OCI-M2 (cell line): Measurements from ENCODE around the gene SURF6.

Source experiments
- DNase-seq: peaks from one replicate; lab custom pipeline; 2025; ENCODE audit not compliant: unreplicated experiment; lab: John Stamatoyannopoulos, UW

SURF6 gene

GRCh38 chr9:133368249-133368881 lies 32.4 kb upstream of the SURF6 start:
- no peak for DNase-seq

- no peak for DNase-seq
These were observed 31.8 kb upstream of the SURF6 start for GRCh38 chr9:133367778-133368177.

- no peak for DNase-seq
These were observed 31.2 kb upstream of the SURF6 start for GRCh38 chr9:133367221-133367620.

GRCh38 chr9:133366435-133366834 lies 30.4 kb upstream of the SURF6 start:
- no peak for DNase-seq

- DNase-seq, result no peak
These were observed 26.5 kb upstream of the SURF6 start for GRCh38 chr9:133362359-133363044.

GRCh38 chr9:133361507-133362092 lies 25.6 kb upstream of the SURF6 start:
- no peak for DNase-seq

GRCh38 chr9:133360400-133361393 lies 24.7 kb upstream of the SURF6 start:
- no peak for DNase-seq

- no peak for DNase-seq
These were observed 23.6 kb upstream of the SURF6 start for GRCh38 chr9:133359399-133360175.

- no peak for DNase-seq
These were observed 21.7 kb upstream of the SURF6 start for GRCh38 chr9:133357656-133358055.

- no peak for DNase-seq
These were observed 20.6 kb upstream of the SURF6 start, which contains the start of the genes SURF1 and SURF2 for GRCh38 chr9:133356391-133357091. TSS of gene SURF1 (minus strand) at chr9:133356487. CDS start at chr9:133356453, 34 bp downstream. TSS of gene SURF2 (plus strand) at chr9:133356550. CDS start at chr9:133356593, 43 bp downstream.

- DNase-seq, result no peak
These were observed 19.9 kb upstream of the SURF6 start for GRCh38 chr9:133355881-133356357.

GRCh38 chr9:133354766-133355165 lies 18.8 kb upstream of the SURF6 start:
- no peak for DNase-seq

- DNase-seq, result no peak
These were observed 17.6 kb upstream of the SURF6 start for GRCh38 chr9:133353548-133353947.

GRCh38 chr9:133352635-133353340 lies 16.8 kb upstream of the SURF6 start:
- DNase-seq, result no peak

- peak; percentile 48 for DNase-seq
These were observed 16.1 kb upstream of the SURF6 start for GRCh38 chr9:133351908-133352634.

GRCh38 chr9:133351526-133351907 lies 15.5 kb upstream of the SURF6 start:
- DNase-seq, result no peak

GRCh38 chr9:133349965-133350616 lies 14.1 kb upstream of the SURF6 start:
- no peak for DNase-seq
